GM11168 (cell line): ENCODE data around the gene BCO1.

ENCODE experiments used
- in situ Hi-C: fragments of 300-500 bp; cut with MboI; formaldehyde crosslinking; loops from one replicate; pipeline ENCODE4 v1.12.0; 2022; ENCODE audit warnings: low sequenced_read_pairs; ENCODE audit not compliant: unreplicated experiment

Gene BCO1

GRCh38 chr16:81229811-81230210 is 8.7 kb upstream of the BCO1 start:
- in situ Hi-C loops = no loop called here

- in situ Hi-C loops = no loop called here
Observed at GRCh38 chr16:81231014-81231413, 7.5 kb upstream of the BCO1 start.

GRCh38 chr16:81232740-81233367 is 5.6 kb upstream of the BCO1 start:
- in situ Hi-C loops = no loop called here

GRCh38 chr16:81237282-81237681 is 1.2 kb upstream of the BCO1 start:
- in situ Hi-C loops = no loop called here

GRCh38 chr16:81237942-81238295 is 570 bp upstream of the BCO1 start:
- in situ Hi-C loops = no loop called here

- in situ Hi-C loops = no loop called here
Observed at GRCh38 chr16:81239367-81240121, 1.1 kb downstream of the BCO1 start.

- in situ Hi-C loops = no loop called here
Observed at GRCh38 chr16:81241706-81242105, 3.2 kb downstream of the BCO1 start.

- in situ Hi-C loops = no loop called here
Observed at GRCh38 chr16:81242977-81243618, 4.6 kb downstream of the BCO1 start.

- in situ Hi-C loops = no loop called here
Observed at GRCh38 chr16:81243942-81244341, 5.5 kb downstream of the BCO1 start.

- in situ Hi-C loops = no loop called here
Observed at GRCh38 chr16:81251871-81252270, 13.4 kb downstream of the BCO1 start.

GRCh38 chr16:81253141-81253540 is 14.7 kb downstream of the BCO1 start:
- in situ Hi-C loops = no loop called here

- in situ Hi-C loops = no loop called here
Observed at GRCh38 chr16:81254922-81255526, 16.5 kb downstream of the BCO1 start.

GRCh38 chr16:81259916-81260315 is 21.4 kb downstream of the BCO1 start:
- in situ Hi-C loops = no loop called here

GRCh38 chr16:81261049-81261648 is 22.7 kb downstream of the BCO1 start:
- in situ Hi-C loops = no loop called here

- in situ Hi-C loops = no loop called here
Observed at GRCh38 chr16:81263470-81264220, 25.2 kb downstream of the BCO1 start.

GRCh38 chr16:81264386-81264785 is 25.9 kb downstream of the BCO1 start:
- in situ Hi-C loops = no loop called here

GRCh38 chr16:81265052-81265451 is 26.6 kb downstream of the BCO1 start:
- in situ Hi-C loops = no loop called here

GRCh38 chr16:81265658-81266451 is 27.4 kb downstream of the BCO1 start:
- in situ Hi-C loops = no loop called here

GRCh38 chr16:81266680-81267095 is 28.2 kb downstream of the BCO1 start:
- in situ Hi-C loops = no loop called here
